Measurements from ENCODE around the gene ADK.

Gene ADK

GRCh38 chr10:74612195-74612594 is 461.2 kb downstream of the ADK start:
- no peak for DNase-seq (ENCODE audit: low read depth)
- in situ Hi-C loops (cut with HindIII; ENCODE audit: low sequenced_read_pairs): no loop called here
- no peak overlapping the region for H3K4me3 ChIP-seq (ENCODE audit: low read depth, low read length)
- no peak for TF ChIP-seq CTCF (IDR thresholded peaks at IDR 0.05; ENCODE audit: low read depth, low read length, missing control alignments)

- DNase-seq (ENCODE audit: low read depth): no peak
- TF ChIP-seq CTCF (IDR thresholded peaks at IDR 0.05; ENCODE audit: low read depth, low read length, missing control alignments): no peak
- H3K4me3 ChIP-seq (ENCODE audit: low read depth, low read length): no peak overlapping the region
- in situ Hi-C loops (cut with HindIII; ENCODE audit: low sequenced_read_pairs): no loop called here
Observed at GRCh38 chr10:74620626-74621025, 469.6 kb downstream of the ADK start.

- in situ Hi-C loops (cut with HindIII; ENCODE audit: low sequenced_read_pairs): no loop called here
- no peak overlapping the region for H3K4me3 ChIP-seq (ENCODE audit: low read depth, low read length)
- no peak for DNase-seq (ENCODE audit: low read depth)
- TF ChIP-seq CTCF (IDR thresholded peaks at IDR 0.05; ENCODE audit: low read depth, low read length, missing control alignments): no peak
Observed at GRCh38 chr10:74623786-74624185, 472.8 kb downstream of the ADK start.

GRCh38 chr10:74624501-74624900 is 473.5 kb downstream of the ADK start:
- in situ Hi-C loops (cut with HindIII; ENCODE audit: low sequenced_read_pairs): no loop called here
- TF ChIP-seq CTCF (IDR thresholded peaks at IDR 0.05; ENCODE audit: low read depth, low read length, missing control alignments): no peak
- H3K4me3 ChIP-seq (ENCODE audit: low read depth, low read length): no peak overlapping the region
- no peak for DNase-seq (ENCODE audit: low read depth)

GRCh38 chr10:74628136-74628535 is 477.1 kb downstream of the ADK start:
- no peak for DNase-seq (ENCODE audit: low read depth)
- TF ChIP-seq CTCF (IDR thresholded peaks at IDR 0.05; ENCODE audit: low read depth, low read length, missing control alignments): no peak
- in situ Hi-C loops (cut with HindIII; ENCODE audit: low sequenced_read_pairs): no loop called here
- H3K4me3 ChIP-seq (ENCODE audit: low read depth, low read length): no peak overlapping the region

GRCh38 chr10:74634995-74635536 is 484.0 kb downstream of the ADK start:
- no peak for DNase-seq (ENCODE audit: low read depth)
- H3K4me3 ChIP-seq (ENCODE audit: low read depth, low read length): no peak overlapping the region
- TF ChIP-seq CTCF (IDR thresholded peaks at IDR 0.05; ENCODE audit: low read depth, low read length, missing control alignments): no peak
- in situ Hi-C loops (cut with HindIII; ENCODE audit: low sequenced_read_pairs): no loop called here

GRCh38 chr10:74635655-74636054 is 484.6 kb downstream of the ADK start:
- no peak for DNase-seq (ENCODE audit: low read depth)
- in situ Hi-C loops (cut with HindIII; ENCODE audit: low sequenced_read_pairs): no loop called here
- H3K4me3 ChIP-seq (ENCODE audit: low read depth, low read length): no peak overlapping the region
- TF ChIP-seq CTCF (IDR thresholded peaks at IDR 0.05; ENCODE audit: low read depth, low read length, missing control alignments): no peak
